NCI-H1694 (cell line): ENCODE data around the gene CYP19A1.
"Not testable (repeated sequence)": the region's sequence is repeated elsewhere in the genome, so short reads cannot be mapped to it uniquely, and the experiment has no call there.

Experiments used
- DNase-seq: peaks from one replicate; lab custom pipeline; 2025; lab: John Stamatoyannopoulos, UW

CYP19A1 gene

DNA sequence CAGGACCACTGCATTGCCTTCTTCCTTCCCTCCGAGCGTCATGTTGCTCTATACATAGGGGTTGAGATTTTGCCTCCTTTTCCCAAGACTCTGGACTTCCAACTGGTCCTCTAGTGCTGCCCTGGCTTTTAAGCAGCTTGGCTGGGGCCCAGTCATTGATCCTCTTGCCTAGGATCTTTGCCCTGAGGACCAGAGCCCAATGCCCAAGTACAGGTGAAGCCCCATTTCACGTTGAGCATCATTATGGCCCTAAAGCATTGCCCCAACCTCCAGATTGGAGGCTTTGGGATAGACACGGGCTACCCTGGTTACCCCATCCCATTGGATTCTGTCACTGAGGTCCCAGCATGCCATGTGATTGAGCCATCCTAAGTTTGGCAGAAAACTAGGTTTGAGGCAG is 47.7 kb downstream of the CYP19A1 start:
- no peak for DNase-seq

DNA sequence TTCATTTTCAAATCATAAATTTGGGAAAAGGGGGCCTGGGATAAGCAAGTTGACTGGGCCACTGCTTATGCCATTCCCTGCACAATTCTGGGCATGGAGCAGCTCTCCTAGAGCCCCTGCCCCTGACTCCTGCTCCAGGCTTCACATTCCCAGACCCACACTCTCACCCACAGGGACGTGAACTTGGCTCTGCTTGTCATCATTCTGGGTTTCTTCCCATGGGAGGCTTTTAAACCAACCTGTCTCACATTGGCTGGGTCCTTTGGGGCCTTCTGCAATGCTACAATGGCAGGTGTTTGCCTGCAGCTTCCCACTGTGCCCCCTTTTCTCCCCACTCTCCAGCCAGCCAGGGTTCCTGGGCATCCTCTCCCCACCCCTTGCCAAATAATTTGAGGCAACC is 49.1 kb downstream of the CYP19A1 start:
- no peak for DNase-seq

DNA sequence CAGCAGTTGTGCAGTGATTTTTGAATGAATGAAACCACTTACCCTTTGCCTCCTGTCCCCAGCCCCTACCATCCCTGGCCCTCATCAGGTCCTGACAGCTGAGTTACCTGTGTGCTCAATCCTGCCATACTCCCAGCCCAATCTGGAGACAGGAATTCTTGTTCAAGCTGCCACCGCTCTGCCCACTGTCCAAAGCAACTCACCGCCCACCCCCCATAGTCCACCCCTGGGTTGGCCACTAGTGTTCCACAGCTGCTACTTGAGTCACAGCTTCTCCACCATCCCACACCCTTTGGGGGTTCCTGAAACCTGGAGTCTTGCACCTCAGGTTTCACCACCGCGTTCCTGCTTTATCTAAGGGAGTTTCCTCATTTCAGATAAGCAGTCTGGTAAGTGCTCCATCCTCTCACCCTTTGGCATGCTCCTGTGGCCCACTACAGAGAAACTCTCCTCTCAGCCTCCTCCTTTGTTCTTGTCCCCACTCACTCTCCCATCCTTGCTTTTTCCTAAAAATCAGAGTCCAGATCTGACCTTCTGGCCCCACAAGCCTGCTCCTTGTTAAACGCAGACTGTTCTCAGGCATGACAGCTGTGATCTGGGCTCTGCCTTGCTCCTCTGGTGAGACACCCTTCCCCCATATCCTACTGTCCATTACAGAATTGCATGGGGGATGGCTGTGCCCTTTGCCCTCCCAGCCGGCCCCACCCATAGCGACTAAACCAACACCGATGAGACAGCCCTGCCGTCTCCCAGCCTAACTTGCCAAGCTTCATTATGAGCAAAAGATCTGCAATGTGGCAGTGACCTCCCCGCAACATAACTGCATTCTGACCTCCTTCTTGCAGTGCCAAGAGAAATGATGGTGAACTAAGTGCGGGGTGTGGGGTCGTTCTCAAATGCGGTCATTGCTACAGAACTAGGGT is 50.0 kb downstream of the CYP19A1 start:
- no peak for DNase-seq

DNA sequence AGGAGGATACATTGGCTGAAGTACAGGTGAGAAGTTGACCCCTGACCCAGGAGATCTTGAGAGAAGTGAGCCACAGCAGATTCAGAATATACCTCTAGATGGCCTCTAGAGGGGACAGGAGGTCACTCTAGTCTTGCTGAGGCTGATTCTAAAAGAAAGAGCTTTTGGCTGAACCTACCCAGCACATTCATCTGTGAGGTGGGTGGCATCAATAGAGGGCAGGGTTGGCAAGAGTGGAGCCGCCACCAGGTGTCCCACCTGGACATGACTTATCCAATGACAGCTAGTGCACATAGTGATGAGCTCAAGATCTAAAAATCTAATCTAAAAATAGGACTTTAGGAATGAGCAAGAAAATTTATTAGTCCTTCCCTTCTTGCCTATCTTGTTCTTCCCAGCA is 51.6 kb downstream of the CYP19A1 start:
- no peak for DNase-seq

GRCh38 chr15:51285399-51285798 is 53.0 kb downstream of the CYP19A1 start:
- DNase-seq: no peak

GRCh38 chr15:51284871-51285270 is 53.5 kb downstream of the CYP19A1 start:
- no peak for DNase-seq

DNA sequence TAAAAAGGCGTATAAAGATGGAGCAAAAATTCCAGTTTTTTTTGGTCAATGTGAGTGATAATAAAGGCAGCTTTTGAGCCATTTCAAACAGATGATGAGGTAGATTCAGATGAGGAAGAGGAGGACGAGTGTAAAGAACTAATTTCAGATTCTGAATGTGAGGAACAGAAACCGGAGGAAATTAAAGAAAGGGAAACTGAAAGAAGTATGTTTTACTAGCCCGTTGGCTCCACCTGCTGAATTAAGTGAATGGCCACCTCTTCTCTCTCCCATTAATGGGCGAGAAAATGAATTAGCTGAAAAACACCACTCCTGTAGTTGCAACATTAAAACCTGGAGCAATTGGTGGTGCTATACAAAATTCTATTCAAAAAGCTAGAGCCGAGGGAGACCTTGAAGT is 55.4 kb downstream of the CYP19A1 start:
- no peak for DNase-seq

DNA sequence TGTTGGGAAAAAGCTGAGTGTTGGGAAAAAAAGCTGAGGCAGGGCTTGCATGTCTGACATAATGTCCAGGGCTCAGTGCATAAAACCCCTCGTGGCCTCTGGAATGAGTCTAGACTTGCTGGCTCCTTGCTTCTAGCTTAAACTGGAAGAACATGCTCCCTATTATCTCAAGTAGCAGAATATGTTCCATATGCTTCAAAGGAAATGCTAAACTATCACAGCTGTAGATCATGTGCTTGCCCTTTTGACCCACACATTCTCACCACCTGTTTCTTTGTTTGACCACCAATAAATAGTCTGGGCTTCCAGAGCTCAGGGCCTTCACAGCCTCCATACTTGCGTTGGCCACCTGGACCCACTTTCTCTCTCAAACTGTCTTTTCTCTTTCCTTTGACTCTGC is 56.2 kb downstream of the CYP19A1 start:
- not testable (repeated sequence) for DNase-seq

DNA sequence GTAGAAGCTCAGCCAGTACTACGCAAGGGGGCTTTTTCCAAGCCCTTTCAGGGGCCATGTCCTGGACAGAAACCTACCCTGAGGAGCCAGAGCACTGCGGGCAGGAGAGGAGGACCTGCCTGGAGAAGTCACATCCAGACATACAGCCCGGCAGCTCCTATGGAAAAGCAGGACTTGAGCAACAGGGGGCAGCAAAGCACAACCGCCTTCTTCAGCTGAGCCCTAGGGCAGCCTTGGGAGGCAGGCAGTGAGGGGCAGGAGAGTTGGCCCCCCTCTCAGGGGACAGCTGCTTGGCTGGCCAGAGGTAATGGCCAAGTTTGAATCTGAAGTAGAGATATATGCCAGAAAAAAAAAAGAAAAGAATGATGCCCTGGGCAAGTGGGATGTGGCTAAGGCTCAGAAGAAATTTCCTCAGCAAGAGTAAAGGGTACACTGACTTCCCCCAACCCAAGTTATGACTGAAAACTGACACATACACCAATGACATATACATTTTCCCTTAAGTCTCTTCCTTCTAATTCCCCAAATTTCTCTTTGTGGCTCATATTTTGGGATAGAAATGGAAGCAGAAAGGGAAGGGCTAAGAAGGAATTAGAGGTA is 56.9 kb downstream of the CYP19A1 start:
- DNase-seq: peak; percentile 31

DNA sequence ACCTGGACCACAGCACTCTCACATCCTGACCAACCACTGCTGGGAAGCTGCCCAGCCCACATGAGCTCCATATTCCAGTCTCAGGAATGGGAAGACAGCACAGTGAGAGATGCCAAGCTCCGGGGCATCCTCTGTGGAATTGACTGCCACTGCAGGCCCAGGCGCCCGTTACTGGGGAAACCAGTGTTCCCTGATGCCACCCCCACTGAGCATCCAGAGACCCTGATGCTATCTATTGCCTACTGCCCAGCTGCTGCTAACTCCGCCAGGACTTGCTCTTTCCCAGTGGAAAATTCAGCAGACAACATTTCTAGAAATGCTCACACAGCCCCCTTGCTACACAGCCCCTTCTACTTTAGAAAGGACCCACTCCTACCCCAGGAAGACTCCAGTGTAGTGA is 57.6 kb downstream of the CYP19A1 start:
- DNase-seq: no peak

DNA sequence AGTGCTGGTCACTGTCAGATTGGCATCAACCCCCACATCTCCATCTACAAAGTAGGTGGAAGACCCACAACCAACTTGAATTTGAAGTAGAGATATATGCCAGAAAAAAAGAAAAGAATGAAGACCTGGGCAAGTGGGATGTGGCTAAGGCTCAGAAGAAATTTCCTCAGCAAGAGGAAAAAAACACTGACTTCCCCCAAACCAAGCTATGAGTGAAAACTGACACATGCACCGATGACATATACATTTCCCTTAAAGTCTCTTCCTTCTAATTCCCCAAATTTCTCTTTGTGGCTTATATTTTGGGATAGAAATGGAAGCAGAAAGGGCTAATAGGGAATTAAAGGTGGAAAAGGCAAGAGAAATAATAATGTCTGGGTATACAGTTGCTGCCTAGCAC is 59.0 kb downstream of the CYP19A1 start:
- no peak for DNase-seq

GRCh38 chr15:51277101-51277500 is 61.3 kb downstream of the CYP19A1 start:
- DNase-seq: no peak

GRCh38 chr15:51274956-51275355 is 63.4 kb downstream of the CYP19A1 start:
- no peak for DNase-seq

DNA sequence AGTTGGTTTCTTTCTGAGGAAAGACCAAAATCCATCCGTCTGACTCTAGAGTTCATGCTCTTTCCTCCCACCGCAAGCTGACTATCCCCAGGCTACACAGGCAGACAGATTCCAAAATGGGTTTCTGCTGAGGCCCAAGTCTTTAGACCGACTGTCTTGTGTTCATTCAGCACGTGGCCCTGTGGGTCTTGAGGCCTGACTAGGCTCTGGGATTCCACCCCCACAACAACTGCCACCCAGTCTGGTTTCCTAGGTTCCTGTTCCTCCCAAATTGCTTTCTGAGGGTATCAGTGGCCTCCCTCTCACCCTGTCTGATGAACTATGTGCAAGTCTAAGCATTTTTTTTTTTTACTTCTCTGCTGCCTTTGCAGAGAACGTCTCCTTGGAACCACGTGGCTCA is 67.7 kb downstream of the CYP19A1 start:
- DNase-seq: no peak

GRCh38 chr15:51269496-51269895 is 68.9 kb downstream of the CYP19A1 start:
- no peak for DNase-seq

- no peak for DNase-seq
Measured at GRCh38 chr15:51267703-51268083, 70.7 kb downstream of the CYP19A1 start.

- DNase-seq: no peak
Measured at GRCh38 chr15:51267051-51267702, 71.2 kb downstream of the CYP19A1 start.

DNA sequence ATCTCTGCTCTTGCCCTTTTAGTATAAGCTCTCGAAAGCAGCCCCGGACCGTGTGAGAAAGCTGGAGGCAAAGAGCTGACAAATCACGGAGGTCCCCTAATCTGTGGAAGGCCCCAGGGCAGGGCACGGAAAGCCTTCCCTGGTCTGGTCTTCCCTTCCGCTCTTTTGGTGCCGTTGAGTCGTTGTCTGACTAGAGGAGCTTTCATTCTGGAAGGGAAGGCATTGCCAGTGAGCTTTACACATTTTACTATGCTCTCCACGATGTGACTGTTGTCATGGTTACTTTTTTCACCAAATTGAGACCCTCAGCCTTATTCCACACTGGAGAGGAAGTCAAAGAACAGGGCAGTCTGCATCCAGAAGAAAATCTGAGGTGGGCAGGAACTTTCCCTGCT is 71.7 kb downstream of the CYP19A1 start:
- DNase-seq: no peak

DNA sequence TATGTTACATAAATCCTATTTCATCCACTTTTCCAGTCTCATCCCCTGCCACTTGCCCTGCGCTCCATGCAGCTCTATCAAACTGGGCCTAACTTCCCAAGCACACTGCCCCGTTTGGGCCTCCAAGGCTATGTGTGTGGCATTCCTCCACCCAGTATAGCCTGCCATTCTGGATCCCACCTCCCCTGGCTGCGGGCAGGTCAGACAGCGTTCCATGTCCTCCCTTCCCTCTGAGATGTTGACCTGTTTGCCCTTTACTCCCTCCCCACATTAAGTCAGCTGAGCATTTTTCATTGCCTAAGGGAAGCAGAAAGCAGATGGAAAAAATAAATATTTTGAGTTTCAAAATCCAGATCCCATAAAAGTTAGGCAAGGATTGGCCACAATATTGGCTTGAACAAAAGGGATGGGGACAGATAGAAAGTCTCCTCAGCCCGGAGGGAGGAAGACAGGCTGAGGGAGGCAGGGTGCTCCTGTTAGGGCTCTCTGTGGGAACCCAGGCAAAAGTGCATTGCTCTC is 73.3 kb downstream of the CYP19A1 start:
- DNase-seq: no peak

DNA sequence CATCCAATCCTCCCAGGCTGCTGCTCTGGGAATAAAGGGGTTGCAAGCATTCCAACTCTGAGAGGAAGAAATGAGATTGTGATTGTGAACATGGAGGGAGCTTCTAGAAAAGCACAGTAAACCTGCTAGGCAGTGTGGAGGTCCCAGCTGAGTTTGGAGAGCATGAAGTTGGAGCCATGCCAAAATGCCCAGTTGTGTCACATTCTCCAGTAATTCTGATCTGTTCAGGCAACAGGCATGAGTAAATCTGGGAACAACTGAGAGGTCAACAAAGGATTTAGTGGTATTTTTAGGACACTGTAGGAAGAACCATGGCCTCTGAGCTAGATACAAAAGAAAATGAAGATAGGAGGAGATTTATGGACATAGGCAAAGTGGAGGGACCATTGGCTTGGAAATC is 74.7 kb downstream of the CYP19A1 start:
- DNase-seq: no peak

DNA sequence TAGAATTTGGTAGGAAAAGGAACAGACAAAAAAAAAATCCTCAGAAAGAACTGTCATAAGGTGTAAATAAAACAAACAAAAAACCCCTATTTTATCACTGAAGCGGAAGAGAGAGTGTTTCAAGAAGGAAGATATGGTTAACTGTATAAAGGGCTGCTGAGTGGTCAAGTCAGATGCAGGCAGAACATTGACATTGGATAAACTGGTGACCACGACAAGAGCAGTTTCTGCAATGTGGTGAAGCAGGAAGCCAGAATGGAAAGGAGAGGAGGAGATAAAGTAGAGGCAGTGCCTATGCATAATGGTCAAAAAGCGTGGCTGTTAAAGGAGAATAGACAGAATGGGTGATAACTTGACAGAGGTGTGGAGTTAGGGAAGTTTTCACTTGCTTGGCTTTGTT is 75.3 kb downstream of the CYP19A1 start:
- no peak for DNase-seq

GRCh38 chr15:51262463-51262862 is 75.9 kb downstream of the CYP19A1 start:
- no peak for DNase-seq

- not testable (repeated sequence) for DNase-seq
Measured at GRCh38 chr15:51261113-51261512, 77.3 kb downstream of the CYP19A1 start.
